Measurements from ENCODE around the gene SAXO1.
"Not testable (repeated sequence)": the region's sequence is repeated elsewhere in the genome, so short reads cannot be mapped to it uniquely, and the experiment has no call there.

Gene SAXO1

DNA sequence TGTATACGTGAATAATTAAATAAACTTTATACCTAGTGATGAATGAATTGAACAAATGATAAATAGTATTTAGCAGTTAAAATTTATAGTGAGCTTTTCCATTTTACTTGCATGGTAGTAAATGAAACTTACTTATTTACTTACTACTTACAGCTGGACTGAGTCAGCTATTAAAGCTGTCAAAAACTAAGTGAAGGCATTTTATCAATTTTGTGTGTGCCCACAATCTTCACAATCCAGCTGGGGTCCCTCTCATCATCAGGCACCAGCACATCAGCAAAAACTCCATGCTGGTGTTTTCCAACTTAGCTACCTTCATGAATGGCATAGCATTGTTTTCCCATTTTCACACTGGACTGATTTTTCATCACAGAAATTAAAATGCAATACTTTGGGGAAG, 81.1 kb downstream of the SAXO1 start:
- DNase-seq, result no peak

GRCh38 chr9:18947892-18948339, 85.1 kb downstream of the SAXO1 start:
- no peak for DNase-seq

DNA sequence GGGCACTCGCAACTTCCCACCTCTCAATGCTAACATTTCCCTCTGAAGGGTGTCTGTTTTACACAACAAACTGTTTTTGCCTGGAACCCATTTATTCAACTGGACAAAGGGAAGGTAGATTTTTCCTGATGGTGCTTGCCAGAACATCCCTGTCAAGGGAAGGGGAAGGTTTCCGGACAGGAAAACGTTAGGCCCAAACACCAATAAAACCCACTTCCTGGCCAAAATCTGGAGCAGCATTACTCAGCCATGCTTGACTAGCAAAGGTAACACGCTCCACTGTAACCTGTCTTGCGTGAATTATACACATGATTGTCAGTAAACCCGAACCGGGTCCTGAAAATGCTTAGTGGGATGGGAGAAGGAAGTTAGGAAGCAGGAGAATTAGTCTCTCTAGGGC, 90.2 kb downstream of the SAXO1 start:
- DNase-seq, result no peak

- no peak for DNase-seq
Measured at GRCh38 chr9:18941060-18941740, 91.8 kb downstream of the SAXO1 start.

- DNase-seq, result no peak
Measured at GRCh38 chr9:18939943-18940342, 93.1 kb downstream of the SAXO1 start.

DNA sequence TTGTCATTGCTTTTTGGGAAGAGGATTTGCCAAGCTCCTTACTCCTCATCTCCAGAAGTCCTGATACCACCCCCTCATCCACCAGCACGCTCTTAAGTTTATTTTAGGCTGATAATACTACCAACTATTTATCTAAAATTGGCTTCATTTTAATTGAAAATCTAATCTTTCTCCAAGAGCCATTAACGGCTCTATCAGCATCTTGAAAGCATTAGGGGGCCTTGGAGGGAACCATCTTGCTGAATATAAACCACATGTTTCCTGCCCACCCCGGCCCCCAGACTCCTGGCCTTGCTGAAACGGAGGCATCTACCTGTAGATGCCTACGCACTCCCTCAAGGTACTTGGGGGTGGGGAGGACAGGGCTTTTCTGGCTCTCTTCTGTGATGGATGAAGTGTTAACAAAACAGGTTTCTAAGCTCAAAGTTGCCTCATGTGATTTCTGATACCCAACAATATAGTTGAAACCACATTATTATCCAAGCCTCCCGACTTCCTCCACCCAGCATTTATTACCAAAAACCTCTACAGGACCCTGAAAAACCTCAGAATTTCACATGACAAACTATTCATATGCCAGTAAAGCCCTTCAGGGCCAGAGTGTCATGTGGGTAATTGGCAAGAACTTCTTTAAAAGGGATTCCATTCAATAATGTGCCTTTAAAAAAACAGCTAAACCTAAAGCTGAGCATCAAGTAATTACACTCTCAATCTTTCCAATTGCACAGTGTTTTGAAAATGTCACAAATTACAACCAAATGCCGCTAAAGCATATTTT, 96.7 kb downstream of the SAXO1 start:
- no peak for DNase-seq

DNA sequence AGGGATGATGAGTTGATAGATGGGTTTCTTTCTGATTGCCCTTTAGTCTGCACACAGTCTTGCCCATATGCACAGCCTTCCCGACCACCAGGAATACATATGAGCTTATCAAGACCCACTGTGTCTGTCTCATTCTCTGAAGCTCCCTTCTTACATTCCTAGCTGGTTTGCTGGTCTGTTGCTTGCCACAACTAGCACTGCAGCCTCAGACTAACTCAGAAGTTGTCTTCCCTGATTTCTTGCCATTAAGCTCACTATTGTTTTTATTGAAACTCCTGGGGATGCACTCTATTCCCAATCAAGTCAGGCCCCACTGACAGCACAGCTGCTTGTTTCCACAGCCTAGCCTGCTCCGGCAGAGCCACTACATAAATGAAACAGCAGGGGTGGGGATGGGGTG, 97.5 kb downstream of the SAXO1 start:
- DNase-seq, result no peak

GRCh38 chr9:18930611-18931010, 102.4 kb downstream of the SAXO1 start:
- DNase-seq, result not testable (repeated sequence)

- no peak for DNase-seq
Measured at GRCh38 chr9:18928711-18929110, 104.3 kb downstream of the SAXO1 start.

- no peak for DNase-seq
Measured at GRCh38 chr9:18926513-18926912, 106.5 kb downstream of the SAXO1 start.

GRCh38 chr9:18925880-18926279, 107.1 kb downstream of the SAXO1 start:
- no peak for DNase-seq

- DNase-seq, result no peak
Measured at GRCh38 chr9:18923671-18924430, 109.2 kb downstream of the SAXO1 start.

- no peak for DNase-seq
Measured at GRCh38 chr9:18923167-18923566, 109.8 kb downstream of the SAXO1 start.

DNA sequence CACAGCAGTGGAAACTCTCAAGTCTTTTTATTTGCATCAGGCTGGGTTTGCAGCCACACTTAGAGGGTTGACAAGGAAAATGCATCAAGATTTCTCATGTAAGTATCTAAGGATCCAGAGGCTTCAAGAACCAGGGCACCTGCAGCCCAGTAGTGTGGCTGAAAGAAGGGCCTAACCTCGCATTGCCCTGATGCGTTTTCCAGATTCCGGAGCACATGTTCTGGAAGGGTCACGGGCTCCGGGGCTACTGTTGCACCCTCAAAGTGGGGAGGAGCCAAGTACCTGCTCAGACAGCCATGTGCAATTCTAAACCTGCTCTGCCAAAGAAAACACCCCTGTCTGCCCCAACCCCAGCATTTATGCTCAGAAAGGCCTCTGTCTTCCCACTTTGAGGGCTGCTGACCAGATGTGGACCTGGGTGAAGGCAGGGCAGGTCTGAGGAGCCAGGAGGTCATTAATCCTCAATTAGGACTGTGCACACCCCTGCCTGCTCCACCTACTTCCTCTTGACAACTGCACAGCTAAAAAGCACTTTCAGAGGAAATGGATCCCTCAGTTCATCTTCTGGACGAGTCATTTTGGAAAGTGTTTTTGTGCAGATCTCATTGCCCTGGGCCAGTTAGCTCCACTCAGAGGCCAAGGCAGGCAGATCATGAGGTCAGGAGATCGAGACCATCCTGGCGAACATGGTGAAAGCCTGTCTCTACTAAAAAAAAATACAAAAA, 110.7 kb downstream of the SAXO1 start:
- no peak for DNase-seq

DNA sequence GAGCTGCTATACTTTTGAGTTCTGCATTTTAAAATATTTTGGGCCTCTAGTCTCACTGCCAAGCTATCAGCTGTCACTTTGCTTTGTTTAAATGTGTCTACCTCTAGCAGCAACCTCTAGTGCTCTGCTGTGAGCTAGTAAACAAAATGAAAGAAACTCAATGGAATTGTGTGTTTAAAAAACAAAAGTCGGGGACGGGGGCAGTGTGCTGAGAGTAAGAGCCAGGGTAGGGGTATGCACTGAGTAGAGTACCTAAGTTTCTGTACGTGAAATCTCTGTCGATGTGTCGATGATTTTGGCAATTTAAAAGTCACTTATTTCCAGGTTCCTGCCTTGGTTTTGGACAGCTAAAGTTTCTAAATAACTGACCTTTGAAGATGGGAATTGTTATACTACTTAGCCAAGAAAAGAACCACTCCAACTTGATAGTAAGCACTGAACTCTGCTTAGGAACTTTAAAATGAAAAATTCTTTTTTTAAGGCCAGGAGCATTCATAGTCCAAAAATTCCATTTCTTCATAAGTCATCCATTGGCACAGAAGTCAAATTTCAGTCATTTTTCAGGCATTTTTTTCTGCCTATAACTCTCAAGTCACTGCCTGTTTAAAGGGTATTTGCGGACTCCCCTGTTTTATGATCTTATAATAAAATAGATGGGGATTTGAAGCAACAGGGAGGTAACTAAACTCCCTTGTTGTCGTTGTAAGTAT, 111.5 kb downstream of the SAXO1 start:
- DNase-seq, result no peak

DNA sequence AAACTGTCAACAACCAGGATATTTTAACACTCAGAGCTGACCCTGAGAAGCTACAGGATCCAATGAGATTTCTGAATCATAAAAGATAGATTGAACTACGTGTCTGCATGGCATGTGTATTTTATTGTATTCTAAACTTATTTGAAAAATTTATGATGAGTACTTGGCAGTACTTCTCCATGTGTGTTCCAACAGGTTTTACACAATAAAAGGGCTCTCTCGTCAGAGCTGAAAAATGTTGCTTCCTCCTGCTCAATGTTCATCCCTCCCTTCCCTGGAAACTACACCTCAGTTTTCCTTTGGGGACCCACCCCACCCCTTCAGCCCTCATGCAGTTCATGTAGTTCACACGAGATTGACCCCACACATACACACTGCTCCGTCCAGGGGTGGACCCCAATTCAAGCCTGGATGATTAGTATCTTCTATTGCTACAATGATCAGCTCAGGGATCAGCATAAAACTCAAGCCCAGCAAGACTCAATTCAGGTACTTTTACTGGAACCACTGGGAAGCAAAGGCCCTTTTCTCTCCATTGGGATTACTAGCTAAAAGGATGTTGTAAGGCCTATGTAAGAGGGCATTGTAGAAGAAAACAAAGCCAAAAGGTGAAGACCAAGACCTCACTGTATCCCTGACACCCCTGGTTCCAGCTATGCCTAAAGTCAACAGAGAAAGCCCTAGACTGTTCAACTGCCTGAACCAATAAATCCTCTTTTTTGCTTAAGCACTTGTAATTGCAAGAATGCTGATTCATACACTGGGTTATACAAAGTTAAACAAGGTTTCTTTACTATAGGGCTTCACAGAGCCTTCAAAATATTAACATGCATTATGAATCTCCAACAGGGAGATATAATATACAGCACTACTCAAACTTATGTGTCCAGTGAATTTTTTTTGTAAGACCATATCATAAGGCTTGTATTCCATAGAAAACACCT, 112.6 kb downstream of the SAXO1 start:
- no peak for DNase-seq

- DNase-seq, result no peak
Measured at GRCh38 chr9:18911714-18912342, 121.2 kb downstream of the SAXO1 start.

DNA sequence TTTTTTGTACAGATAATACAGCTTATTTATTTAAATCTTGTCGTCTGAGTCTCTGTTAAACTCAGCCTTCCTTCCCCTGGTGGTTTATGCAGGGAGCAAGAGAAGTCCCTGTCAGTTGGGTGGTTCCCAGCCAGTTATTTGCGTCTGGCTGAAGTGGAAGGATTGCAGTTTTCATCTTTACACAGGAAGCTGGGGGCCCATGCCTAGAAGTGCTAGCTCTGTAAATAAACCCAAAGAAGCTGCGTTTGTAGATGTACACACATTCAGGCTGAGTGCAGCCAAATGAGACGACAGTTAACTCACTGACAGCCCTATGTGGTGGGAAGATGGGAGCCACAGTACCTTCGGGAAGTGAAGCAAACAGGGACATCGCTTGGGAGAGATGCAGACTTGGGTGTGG, 122.1 kb downstream of the SAXO1 start:
- no peak for DNase-seq

DNA sequence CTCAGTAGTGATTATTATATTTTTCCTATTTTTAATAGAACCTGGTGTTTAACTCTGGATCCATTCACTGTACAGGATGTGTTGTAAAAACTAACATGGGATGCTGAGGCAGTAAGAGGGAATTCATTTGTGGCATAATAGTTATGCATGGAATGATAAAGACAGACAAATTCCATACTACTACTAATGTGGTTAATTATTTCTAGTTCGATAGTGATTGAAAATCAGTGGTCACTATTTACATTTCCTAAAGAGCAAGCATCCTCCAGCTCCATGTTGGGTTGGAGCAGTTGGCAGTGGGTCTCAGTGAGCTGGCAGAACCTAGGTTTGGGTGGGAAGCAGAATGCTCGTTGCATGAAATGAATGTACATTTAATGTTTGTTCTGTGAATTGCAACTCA, 122.6 kb downstream of the SAXO1 start:
- DNase-seq, result no peak

DNA sequence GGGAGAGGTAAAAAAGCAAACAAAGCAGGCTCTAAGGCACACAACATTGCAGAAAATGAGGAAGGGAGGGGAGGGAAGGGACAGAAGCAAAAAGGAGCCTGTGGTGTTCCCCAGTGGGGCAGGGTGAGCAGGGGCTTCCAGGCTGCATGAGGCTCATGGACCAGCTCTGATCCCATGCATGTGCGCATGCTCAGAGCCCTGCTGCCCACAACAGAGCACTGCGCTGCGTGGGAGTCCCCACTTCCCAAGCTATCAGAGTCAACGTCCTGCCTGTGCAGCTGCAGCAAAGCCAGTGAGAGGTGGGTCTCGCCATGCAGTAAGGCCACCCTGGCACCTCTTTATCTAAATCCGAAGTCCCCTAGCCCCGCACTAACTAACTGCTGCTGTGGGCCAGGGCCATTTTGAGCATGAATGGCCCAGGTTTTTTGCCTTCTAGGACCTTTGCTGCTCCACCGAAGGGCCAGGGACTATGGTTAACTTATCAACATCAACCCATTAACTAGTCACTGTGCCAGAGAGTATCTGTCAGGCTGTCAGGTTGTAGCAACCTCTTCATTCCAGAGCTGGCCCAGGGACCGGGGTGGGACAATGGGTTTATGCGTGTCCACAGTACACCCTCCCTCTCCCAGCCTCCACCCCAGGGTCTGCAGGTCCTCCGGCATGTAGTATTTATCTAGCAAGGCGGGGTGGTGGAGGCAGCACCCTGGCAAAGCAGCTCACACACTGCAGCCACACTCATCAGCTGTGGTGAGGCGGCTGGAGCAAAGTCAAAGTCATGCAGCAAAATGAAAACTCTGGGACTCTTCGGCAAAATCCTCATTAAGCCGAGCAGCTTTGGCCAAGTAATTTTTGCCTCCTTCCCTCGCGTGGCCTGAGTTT, 123.6 kb downstream of the SAXO1 start:
- no peak for DNase-seq
